ENCODE results near the gene B4GALT1. TPM values are rescaled to one million over a fixed set of nuclear protein-coding genes. Genes with fewer than 3 reads are reported as not detected.
A peak's percentile ranks its signal among the peaks of the same experiment; 100 is the strongest.

The B4GALT1 gene
- total and polyA plus RNA-seq, 8 donors = 6.4 to 125 (median 24.9) TPM

GRCh38 chr9:33120620-33121019 lies 46.5 kb downstream of the B4GALT1 start:
- Histone ChIP-seq H3K27ac (no peak overlapping the region), H3K9me3 (no peaks in the 10 kb centered on the region), H3K4me1 (peaks cover 1 to 29% (median 9%) of the 10 kb centered on the region in 4 donors), H3K36me3 (peaks cover 24 to 89% (median 80%) of the 10 kb centered on the region in 4 donors), H3K4me3 (no peak overlapping the region), H3K27me3 (no peaks in the 10 kb centered on the region)
- no peak for DNase-seq
- 65 to 89% (median 87%) methylated on average over 1 of the region's 1 CpG for WGBS, 5 donors
- intact Hi-C loops (cut with DNase I; ENCODE audit: low total_unique reads) = no loop called here
- TF ChIP-seq CTCF (IDR thresholded peaks at IDR 0.05) = no peak
- no peak for TF ChIP-seq EP300 (IDR thresholded peaks at IDR 0.05)
- no peak for TF ChIP-seq POLR2A (IDR thresholded peaks at IDR 0.05)
- TF ChIP-seq POLR2AphosphoS5 (IDR thresholded peaks at IDR 0.05) = no peak

- Histone ChIP-seq H3K4me3 (no peak overlapping the region), H3K27me3 (no peaks in the 10 kb centered on the region), H3K9me3 (no peaks in the 10 kb centered on the region), H3K36me3 (peaks cover 50 to 96% (median 85%) of the 10 kb centered on the region in 4 donors), H3K4me1 (peaks cover 0 to 11% (median 3%) of the 10 kb centered on the region in 4 donors), H3K27ac (peak overlapping the region in 1 of 5 donors; percentile 25)
- intact Hi-C loops (cut with DNase I; ENCODE audit: low total_unique reads) = no loop called here
- whole genome bisulfite sequencing, 5 donors = 92 to 96% (median 94%) methylated on average over 4 of the region's 4 CpGs
- TF ChIP-seq POLR2A (IDR thresholded peaks at IDR 0.05) = no peak
- TF ChIP-seq EP300 (IDR thresholded peaks at IDR 0.05) = no peak
- no peak for TF ChIP-seq CTCF (IDR thresholded peaks at IDR 0.05)
- no peak for TF ChIP-seq POLR2AphosphoS5 (IDR thresholded peaks at IDR 0.05)
- DNase-seq = no peak
These were observed 49.3 kb downstream of the B4GALT1 start for GRCh38 chr9:33117796-33118195.

- peak overlapping the region in 2 of 5 donors; percentile 3 to 25 for H3K27ac ChIP-seq
- DNase-seq = no peak
These were observed 49.8 kb downstream of the B4GALT1 start for GRCh38 chr9:33117306-33117705.

GRCh38 chr9:33116860-33117259 lies 50.3 kb downstream of the B4GALT1 start:
- Histone ChIP-seq H3K27me3 (no peaks in the 10 kb centered on the region), H3K4me3 (no peak overlapping the region), H3K9me3 (no peaks in the 10 kb centered on the region), H3K27ac (peak overlapping the region in 3 of 5 donors; percentile 3 to 25 (median 5)), H3K4me1 (peaks cover 0 to 7% (median 3%) of the 10 kb centered on the region in 4 donors), H3K36me3 (peaks cover 59 to 96% (median 92%) of the 10 kb centered on the region in 4 donors)
- WGBS, 5 donors = 60 to 83% (median 79%) methylated on average over 2 of the region's 2 CpGs
- intact Hi-C loops (cut with DNase I; ENCODE audit: low total_unique reads) = no loop called here
- DNase-seq = no peak
- TF ChIP-seq POLR2AphosphoS5 (IDR thresholded peaks at IDR 0.05) = no peak
- no peak for TF ChIP-seq POLR2A (IDR thresholded peaks at IDR 0.05)
- TF ChIP-seq CTCF (IDR thresholded peaks at IDR 0.05) = no peak
- TF ChIP-seq EP300 (IDR thresholded peaks at IDR 0.05) = no peak

More at GRCh38 chr9:33117306-33117705, 49.8 kb downstream of the B4GALT1 start:
- Histone ChIP-seq H3K36me3 (peaks cover 54 to 96% (median 89%) of the 10 kb centered on the region in 4 donors), H3K9me3 (no peaks in the 10 kb centered on the region), H3K4me3 (no peak overlapping the region), H3K27me3 (no peaks in the 10 kb centered on the region), H3K4me1 (peaks cover 0 to 7% (median 3%) of the 10 kb centered on the region in 4 donors)
- 31 to 62% (median 42%) methylated on average over 1 of the region's 1 CpG for WGBS, 5 donors
- intact Hi-C loops (cut with DNase I; ENCODE audit: low total_unique reads) = no loop called here
- TF ChIP-seq CTCF (IDR thresholded peaks at IDR 0.05) (no peak), POLR2AphosphoS5 (IDR thresholded peaks at IDR 0.05) (no peak), EP300 (IDR thresholded peaks at IDR 0.05) (no peak), POLR2A (IDR thresholded peaks at IDR 0.05) (no peak)
